ENCODE results near the gene TRAT1. TPM values are rescaled to one million over a fixed set of nuclear protein-coding genes. Genes with fewer than 3 reads are reported as not detected.

The TRAT1 gene
- total RNA-seq, 1 donor from 2014 or later, result 0.78 TPM

GRCh38 chr3:108861401-108861800 lies 38.8 kb downstream of the TRAT1 start:
- DNase-seq (ENCODE audit: low spot score), result no peak

GRCh38 chr3:108862865-108863798 lies 40.5 kb downstream of the TRAT1 start:
- no peak for DNase-seq (ENCODE audit: low spot score)

GRCh38 chr3:108863799-108864135 lies 41.2 kb downstream of the TRAT1 start:
- no peak for DNase-seq (ENCODE audit: low spot score)

- no peak for DNase-seq (ENCODE audit: low spot score)
These were observed 55.3 kb downstream of the TRAT1 start for GRCh38 chr3:108877901-108878300.

- no peak for DNase-seq (ENCODE audit: low spot score)
These were observed 57.3 kb downstream of the TRAT1 start for GRCh38 chr3:108879915-108880314.

GRCh38 chr3:108882762-108883161 lies 60.2 kb downstream of the TRAT1 start:
- no peak for DNase-seq (ENCODE audit: low spot score)

- no peak for DNase-seq (ENCODE audit: low spot score)
These were observed 60.8 kb downstream of the TRAT1 start for GRCh38 chr3:108883373-108883772.

- DNase-seq (ENCODE audit: low spot score), result no peak
These were observed 64.5 kb downstream of the TRAT1 start for GRCh38 chr3:108887121-108887520.

GRCh38 chr3:108887777-108888176 lies 65.2 kb downstream of the TRAT1 start:
- no peak for DNase-seq (ENCODE audit: low spot score)

- no peak for DNase-seq (ENCODE audit: low spot score)
These were observed 69.2 kb downstream of the TRAT1 start for GRCh38 chr3:108891833-108892232.

GRCh38 chr3:108894981-108895380 lies 72.4 kb downstream of the TRAT1 start:
- DNase-seq (ENCODE audit: low spot score), result no peak

GRCh38 chr3:108897883-108898282 lies 75.3 kb downstream of the TRAT1 start:
- DNase-seq (ENCODE audit: low spot score), result no peak

GRCh38 chr3:108899530-108899929 lies 76.9 kb downstream of the TRAT1 start:
- no peak for DNase-seq (ENCODE audit: low spot score)

Other genes with a start within 250 kb of the TRAT1 start
- 2.5 TPM for gene CIP2A, start 233.3 kb upstream of the TRAT1 start, total RNA-seq
- gene DZIP3, start 233.1 kb upstream of the TRAT1 start, total RNA-seq, result 11.5 TPM
- not detected for gene RETNLB, start 65.4 kb upstream of the TRAT1 start, total RNA-seq
- not detected for gene GUCA1C, start 131.1 kb downstream of the TRAT1 start, total RNA-seq

Data from mucosa of gallbladder (tissue), 1 donor.